ENCODE data around the gene ALDH3B1. TPM values are rescaled to one million over a fixed set of nuclear protein-coding genes. Genes with fewer than 3 reads are reported as not detected.

ALDH3B1 gene
- total and polyA plus RNA-seq, 2 donors (not counting 3 experiments of a cell fraction or from before 2014, with no cell fraction given) = 0.13 to 1.0 TPM

- H3K36me3 ChIP-seq (ENCODE audit: control insufficient read depth in 2 of 2, extremely low read depth in 1 of 2, insufficient read depth in 2 of 2, low read length in 2 of 2) = peaks cover 0 to 30% of the 10 kb centered on the region in 2 experiments
- H3K4me2 ChIP-seq (ENCODE audit: insufficient read depth, low read length) = no peak overlapping the region
- FAIRE-seq (no peak), DNase-seq (ENCODE audit: low read depth, low spot score) (no peak)
- dilution Hi-C loops (cut with MboI; ENCODE audit: extremely low pct_ligation_motif_present, low sequenced_read_pairs) = no loop called here
- H2AFZ ChIP-seq (ENCODE audit: low read depth, low read length) = no peak overlapping the region
- no peaks in the 10 kb centered on the region for H4K20me1 ChIP-seq (replicated peaks; ENCODE audit: control insufficient read depth, extremely low read depth, insufficient read depth, low read length)
- no TSS peak for BruUV-seq (replicated peaks)
- no peak overlapping the region for H3K9ac ChIP-seq (replicated peaks; ENCODE audit: extremely low read depth, insufficient read depth, low read length)
- no peaks in the 10 kb centered on the region for H3K9me1 ChIP-seq (replicated peaks; ENCODE audit: control insufficient read depth, extremely low read depth, insufficient read depth, low read length)
- H3K4me1 ChIP-seq (ENCODE audit: control insufficient read depth, extremely low read depth, insufficient read depth, low read length) = peaks cover 14% of the 10 kb centered on the region
- intact Hi-C loops (cut with micrococcal nuclease) = no loop called here
- no peak overlapping the region for H3K4me3 ChIP-seq (replicated peaks in 1 of 3; ENCODE audit: insufficient read depth in 1 of 3, low read depth in 1 of 3, low read length in 3 of 3)
- TF ChIP-seq MAX (IDR thresholded peaks at IDR 0.05; ENCODE audit: insufficient read depth, insufficient read length) (no peak), MYC (IDR thresholded peaks at IDR 0.05; ENCODE audit: low read depth, low read length) (no peak)
- H3K27ac ChIP-seq (ENCODE audit: insufficient read depth, low read depth, low read length) = no peak overlapping the region
- H3K27me3 ChIP-seq (ENCODE audit: control insufficient read depth in 2 of 2, insufficient read depth in 2 of 2, low read length in 2 of 2) = no peaks in the 10 kb centered on the region
- ChIA-PET POLR2A (no interaction called here), CTCF (no interaction called here)
- peaks cover 24% of the 10 kb centered on the region for H3K79me2 ChIP-seq (ENCODE audit: control insufficient read depth, insufficient read depth, low read length)
- no peaks in the 10 kb centered on the region for H3K9me3 ChIP-seq (replicated peaks; ENCODE audit: control insufficient read depth, insufficient read depth, low read length)
Measured at GRCh38 chr11:68043029-68043348, 32.9 kb downstream of the ALDH3B1 start.

GRCh38 chr11:68043349-68044144 lies 33.4 kb downstream of the ALDH3B1 start:
- no peak for FAIRE-seq
- Histone ChIP-seq H3K36me3 (ENCODE audit: control insufficient read depth in 2 of 2, extremely low read depth in 1 of 2, insufficient read depth in 2 of 2, low read length in 2 of 2) (peaks cover 0 to 32% of the 10 kb centered on the region in 2 experiments), H2AFZ (ENCODE audit: low read depth, low read length) (no peak overlapping the region), H3K79me2 (ENCODE audit: control insufficient read depth, insufficient read depth, low read length) (peaks cover 24% of the 10 kb centered on the region), H3K27ac (ENCODE audit: insufficient read depth, low read depth, low read length) (no peak overlapping the region), H3K9me3 (replicated peaks; ENCODE audit: control insufficient read depth, insufficient read depth, low read length) (no peaks in the 10 kb centered on the region), H4K20me1 (replicated peaks; ENCODE audit: control insufficient read depth, extremely low read depth, insufficient read depth, low read length) (no peaks in the 10 kb centered on the region), H3K4me2 (ENCODE audit: insufficient read depth, low read length) (no peak overlapping the region), H3K4me3 (replicated peaks in 1 of 3; ENCODE audit: insufficient read depth in 1 of 3, low read depth in 1 of 3, low read length in 3 of 3) (no peak overlapping the region), H3K4me1 (ENCODE audit: control insufficient read depth, extremely low read depth, insufficient read depth, low read length) (peaks cover 9% of the 10 kb centered on the region), H3K9ac (replicated peaks; ENCODE audit: extremely low read depth, insufficient read depth, low read length) (no peak overlapping the region), H3K9me1 (replicated peaks; ENCODE audit: control insufficient read depth, extremely low read depth, insufficient read depth, low read length) (no peaks in the 10 kb centered on the region), H3K27me3 (ENCODE audit: control insufficient read depth in 2 of 2, insufficient read depth in 2 of 2, low read length in 2 of 2) (no peaks in the 10 kb centered on the region)
- no peak for TF ChIP-seq POLR2A (IDR thresholded peaks at IDR 0.05; ENCODE audit: low read depth, low read length)
- no peak for TF ChIP-seq JUN (IDR thresholded peaks at IDR 0.05; ENCODE audit: borderline replicate concordance, insufficient read depth, insufficient read length, low read depth)
- no peak for TF ChIP-seq CTCF (IDR thresholded peaks at IDR 0.05; ENCODE audit: extremely low read depth in 1 of 2, insufficient read depth in 1 of 2, low read depth in 1 of 2, low read length in 2 of 2)
- no peak for TF ChIP-seq GATA2 (IDR thresholded peaks at IDR 0.05; ENCODE audit: insufficient read depth, insufficient read length, low read depth, low read length)
- no peak for TF ChIP-seq POLR2AphosphoS5 (IDR thresholded peaks at IDR 0.05; ENCODE audit: insufficient read depth, low read depth, low read length)
- TF ChIP-seq MYC (IDR thresholded peaks at IDR 0.05; ENCODE audit: low read depth, low read length) = no peak
- TF ChIP-seq MAX (IDR thresholded peaks at IDR 0.05; ENCODE audit: insufficient read depth, insufficient read length) = no peak
- TF ChIP-seq EZH2 (IDR thresholded peaks at IDR 0.05; ENCODE audit: borderline replicate concordance, low read depth, low read length, severe bottlenecking) = no peak
- TF ChIP-seq FOS (IDR thresholded peaks at IDR 0.05; ENCODE audit: borderline replicate concordance, insufficient read depth, low read length) = no peak
- dilution Hi-C loops (cut with MboI; ENCODE audit: extremely low pct_ligation_motif_present, low sequenced_read_pairs) = no loop called here
- CTCF ChIA-PET = no interaction called here
- POLR2A ChIA-PET = no interaction called here
- no peak for DNase-seq (ENCODE audit: low read depth, low spot score)
- BruUV-seq (replicated peaks) = no TSS peak
- intact Hi-C loops (cut with micrococcal nuclease) = no loop called here

Measured in endothelial cell of umbilical vein (primary cell).